ENCODE results near the gene NADSYN1.

- TF ChIP-seq CTCF (IDR thresholded peaks at IDR 0.05 in 2 of 3, conservative IDR thresholded peaks at IDR 0.05 in 1 of 3; ENCODE audit: borderline replicate concordance in 1 of 3, insufficient read depth in 1 of 3, low read depth in 2 of 3, low read length in 2 of 3) = no peak
- TF ChIP-seq POLR2AphosphoS5 (IDR thresholded peaks at IDR 0.05; ENCODE audit: low read depth, low read length) = no peak
- TF ChIP-seq ZFX (IDR thresholded peaks at IDR 0.05) = no peak
- no peak for TF ChIP-seq REST (IDR thresholded peaks at IDR 0.05; ENCODE audit: low read depth)
- no peak for TF ChIP-seq TCF7L2 (IDR thresholded peaks at IDR 0.05; ENCODE audit: borderline replicate concordance, extremely low read depth, insufficient read depth, insufficient read length)
- no peak for TF ChIP-seq POLR2A (IDR thresholded peaks at IDR 0.05; ENCODE audit: borderline replicate concordance, extremely low read depth, insufficient read depth, insufficient read length)
- TF ChIP-seq CBX3 (IDR thresholded peaks at IDR 0.05; ENCODE audit: low read depth) = no peak
- TF ChIP-seq EZH2 (IDR thresholded peaks at IDR 0.05) = no peak
- TF ChIP-seq CEBPB (IDR thresholded peaks at IDR 0.05; ENCODE audit: low read depth) = no peak
- no peak for TF ChIP-seq SP1 (IDR thresholded peaks at IDR 0.05; ENCODE audit: low read depth)
Measured at GRCh38 chr11:71456831-71457230, 3.8 kb downstream of the NADSYN1 start.

Data from HCT116 (cell line).